ENCODE results near the gene RND1. TPM values are rescaled to one million over a fixed set of nuclear protein-coding genes. Genes with fewer than 3 reads are reported as not detected.
A peak's percentile ranks its signal among the peaks of the same experiment; 100 is the strongest.

Gene RND1
- total and polyA plus RNA-seq, 2 of the 13 experiments (the other 11 are each of a cell fraction or from before 2014, with no cell fraction given): 1.8 to 1.9 TPM

DNA sequence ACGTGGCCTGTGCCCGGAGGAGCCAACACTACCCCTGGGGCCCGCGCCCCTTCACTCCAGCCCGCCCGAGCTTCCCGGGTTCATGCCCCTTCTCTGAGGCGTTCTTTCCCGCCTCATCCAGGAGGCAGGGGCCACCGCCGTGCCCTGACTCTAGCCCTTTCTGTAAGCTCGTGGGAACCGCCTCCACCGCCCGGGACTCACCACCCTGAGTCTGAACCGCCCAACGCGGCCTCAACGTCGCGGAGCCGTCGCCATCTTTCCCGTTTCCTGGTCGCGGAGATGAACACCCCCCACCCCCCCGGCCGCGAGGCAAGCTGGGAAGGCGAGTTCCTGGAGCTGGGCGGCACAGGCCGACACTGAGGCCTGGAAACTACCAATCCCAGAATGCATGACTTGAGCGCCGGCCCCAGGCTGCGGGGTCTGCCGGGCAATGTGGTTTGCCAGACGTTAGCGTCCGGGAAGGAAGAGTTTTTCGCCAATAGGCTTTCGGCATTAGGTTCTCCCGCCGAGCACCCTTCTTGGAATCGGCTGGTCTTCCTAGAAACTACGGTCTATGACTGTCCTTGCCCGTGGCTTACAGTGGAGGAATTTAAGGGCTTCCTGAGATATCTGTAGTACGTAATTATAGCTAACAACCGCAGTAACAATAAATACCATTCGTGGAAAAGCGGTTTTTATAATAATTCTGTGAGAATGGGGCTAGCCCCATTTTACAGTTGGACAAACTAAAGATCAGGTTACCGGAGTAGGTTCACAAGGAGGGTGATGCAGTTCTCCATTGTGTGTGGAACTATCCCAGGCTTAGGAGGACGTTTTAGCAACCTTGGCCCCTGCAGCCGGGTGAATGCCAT is 13.6 kb downstream of the RND1 start, which contains the start of gene DDX23 (continued):
- TF ChIP-seq, protein P1, sequence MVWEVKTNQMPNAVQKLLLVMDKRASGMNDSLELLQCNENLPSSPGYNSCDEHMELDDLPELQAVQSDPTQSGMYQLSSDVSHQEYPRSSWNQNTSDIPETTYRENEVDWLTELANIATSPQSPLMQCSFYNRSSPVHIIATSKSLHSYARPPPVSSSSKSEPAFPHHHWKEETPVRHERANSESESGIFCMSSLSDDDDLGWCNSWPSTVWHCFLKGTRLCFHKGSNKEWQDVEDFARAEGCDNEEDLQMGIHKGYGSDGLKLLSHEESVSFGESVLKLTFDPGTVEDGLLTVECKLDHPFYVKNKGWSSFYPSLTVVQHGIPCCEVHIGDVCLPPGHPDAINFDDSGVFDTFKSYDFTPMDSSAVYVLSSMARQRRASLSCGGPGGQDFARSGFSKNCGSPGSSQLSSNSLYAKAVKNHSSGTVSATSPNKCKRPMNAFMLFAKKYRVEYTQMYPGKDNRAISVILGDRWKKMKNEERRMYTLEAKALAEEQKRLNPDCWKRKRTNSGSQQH (CRISPR knock-in tag; IDR thresholded peaks at IDR 0.05; ENCODE audit: low read depth): 0 out of 2 replicates have a peak, but pooled peaks have one; percentile 55
- peak; percentile 89 for TF ChIP-seq ZNF225 (CRISPR knock-in tag; IDR thresholded peaks at IDR 0.05)
- TF ChIP-seq ZNF205 (CRISPR knock-in tag; IDR thresholded peaks at IDR 0.05): no peak; the same call in 1 of the 2 replicates
- TF ChIP-seq, protein P2, sequence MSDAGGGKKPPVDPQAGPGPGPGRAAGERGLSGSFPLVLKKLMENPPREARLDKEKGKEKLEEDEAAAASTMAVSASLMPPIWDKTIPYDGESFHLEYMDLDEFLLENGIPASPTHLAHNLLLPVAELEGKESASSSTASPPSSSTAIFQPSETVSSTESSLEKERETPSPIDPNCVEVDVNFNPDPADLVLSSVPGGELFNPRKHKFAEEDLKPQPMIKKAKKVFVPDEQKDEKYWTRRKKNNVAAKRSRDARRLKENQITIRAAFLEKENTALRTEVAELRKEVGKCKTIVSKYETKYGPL (CRISPR knock-in tag; IDR thresholded peaks at IDR 0.05): no peak
- no peak for TF ChIP-seq SP140L (CRISPR knock-in tag; IDR thresholded peaks at IDR 0.05; ENCODE audit: borderline replicate concordance)
- no peak for TF ChIP-seq CBX5 (CRISPR knock-in tag; IDR thresholded peaks at IDR 0.05; ENCODE audit: borderline replicate concordance)
- TF ChIP-seq, protein P3, sequence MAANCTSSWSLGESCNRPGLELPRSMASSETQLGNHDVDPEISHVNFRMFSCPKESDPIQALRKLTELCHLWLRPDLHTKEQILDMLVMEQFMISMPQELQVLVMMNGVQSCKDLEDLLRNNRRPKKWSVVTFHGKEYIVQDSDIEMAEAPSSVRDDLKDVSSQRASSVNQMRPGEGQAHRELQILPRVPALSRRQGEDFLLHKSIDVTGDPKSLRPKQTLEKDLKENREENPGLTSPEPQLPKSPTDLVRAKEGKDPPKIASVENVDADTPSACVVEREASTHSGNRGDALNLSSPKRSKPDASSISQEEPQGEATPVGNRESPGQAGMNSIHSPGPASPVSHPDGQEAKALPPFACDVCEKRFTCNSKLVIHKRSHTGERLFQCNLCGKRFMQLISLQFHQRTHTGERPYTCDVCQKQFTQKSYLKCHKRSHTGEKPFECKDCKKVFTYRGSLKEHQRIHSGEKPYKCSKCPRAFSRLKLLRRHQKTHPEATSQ (CRISPR knock-in tag; IDR thresholded peaks at IDR 0.05; ENCODE audit: borderline replicate concordance): peak; percentile 61; the same call in 1 of the 2 replicates
- peak; percentile 44; the same call in 1 of the 2 replicates for TF ChIP-seq SAFB2 (CRISPR knock-in tag; IDR thresholded peaks at IDR 0.05; ENCODE audit: borderline replicate concordance, low read depth)
- peak; percentile 70; the same call in 1 of the 2 replicates for TF ChIP-seq SPEN (CRISPR knock-in tag; IDR thresholded peaks at IDR 0.05; ENCODE audit: low read depth)
- TF ChIP-seq PRMT3 (CRISPR knock-in tag; IDR thresholded peaks at IDR 0.05; ENCODE audit: borderline replicate concordance, low read depth): no peak
- TF ChIP-seq ZNF660 (CRISPR knock-in tag; IDR thresholded peaks at IDR 0.05; ENCODE audit: borderline replicate concordance, low read depth): no peak
- TF ChIP-seq ZNF816 (CRISPR knock-in tag; IDR thresholded peaks at IDR 0.05; ENCODE audit: borderline replicate concordance): no peak
- TF ChIP-seq, protein P4, sequence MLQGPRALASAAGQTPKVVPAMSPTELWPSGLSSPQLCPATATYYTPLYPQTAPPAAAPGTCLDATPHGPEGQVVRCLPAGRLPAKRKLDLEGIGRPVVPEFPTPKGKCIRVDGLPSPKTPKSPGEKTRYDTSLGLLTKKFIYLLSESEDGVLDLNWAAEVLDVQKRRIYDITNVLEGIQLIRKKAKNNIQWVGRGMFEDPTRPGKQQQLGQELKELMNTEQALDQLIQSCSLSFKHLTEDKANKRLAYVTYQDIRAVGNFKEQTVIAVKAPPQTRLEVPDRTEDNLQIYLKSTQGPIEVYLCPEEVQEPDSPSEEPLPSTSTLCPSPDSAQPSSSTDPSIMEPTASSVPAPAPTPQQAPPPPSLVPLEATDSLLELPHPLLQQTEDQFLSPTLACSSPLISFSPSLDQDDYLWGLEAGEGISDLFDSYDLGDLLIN (CRISPR knock-in tag; IDR thresholded peaks at IDR 0.05; ENCODE audit: borderline replicate concordance): peak; percentile 93; the same call in 1 of the 2 replicates
- TF ChIP-seq ZNF430 (CRISPR knock-in tag; IDR thresholded peaks at IDR 0.05): no peak
- no peak for TF ChIP-seq KAT2B (IDR thresholded peaks at IDR 0.05; ENCODE audit: borderline replicate concordance, low read depth, low read length)
- no peak for TF ChIP-seq ZNF30 (CRISPR knock-in tag; IDR thresholded peaks at IDR 0.05)
- TF ChIP-seq, protein P5, sequence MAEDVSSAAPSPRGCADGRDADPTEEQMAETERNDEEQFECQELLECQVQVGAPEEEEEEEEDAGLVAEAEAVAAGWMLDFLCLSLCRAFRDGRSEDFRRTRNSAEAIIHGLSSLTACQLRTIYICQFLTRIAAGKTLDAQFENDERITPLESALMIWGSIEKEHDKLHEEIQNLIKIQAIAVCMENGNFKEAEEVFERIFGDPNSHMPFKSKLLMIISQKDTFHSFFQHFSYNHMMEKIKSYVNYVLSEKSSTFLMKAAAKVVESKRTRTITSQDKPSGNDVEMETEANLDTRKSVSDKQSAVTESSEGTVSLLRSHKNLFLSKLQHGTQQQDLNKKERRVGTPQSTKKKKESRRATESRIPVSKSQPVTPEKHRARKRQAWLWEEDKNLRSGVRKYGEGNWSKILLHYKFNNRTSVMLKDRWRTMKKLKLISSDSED (CRISPR knock-in tag; IDR thresholded peaks at IDR 0.05): no peak
- no peak for TF ChIP-seq ZNF567 (CRISPR knock-in tag; IDR thresholded peaks at IDR 0.05; ENCODE audit: borderline replicate concordance)
- TF ChIP-seq ZNF44 (CRISPR knock-in tag; IDR thresholded peaks at IDR 0.05): peak; percentile 89; the same call in 1 of the 2 replicates
- TF ChIP-seq KMT2A (CRISPR knock-in tag; IDR thresholded peaks at IDR 0.05): peak; percentile 79
- TF ChIP-seq CBFB (CRISPR knock-in tag; IDR thresholded peaks at IDR 0.05): 0 out of 2 replicates have a peak, but pooled peaks have one; percentile 51
- TF ChIP-seq TCF7L2 (IDR thresholded peaks at IDR 0.05; ENCODE audit: low read depth, low read length): no peak
- 0 out of 2 replicates have a peak, but pooled peaks have one; percentile 9 for TF ChIP-seq RAD21 (CRISPR knock-in tag; IDR thresholded peaks at IDR 0.05)

Measured in HepG2 (cell line).